GM18508 (cell line): ENCODE data around the gene C4orf17.

ENCODE experiments used
- ATAC-seq: cut with Tn5 transposase; IDR thresholded peaks from one replicate; pipeline ENCODE4 v1.9.1; 2021; ENCODE audit warnings: moderate number of reproducible peaks; ENCODE audit not compliant: insufficient read depth, unreplicated experiment

C4orf17 gene

DNA sequence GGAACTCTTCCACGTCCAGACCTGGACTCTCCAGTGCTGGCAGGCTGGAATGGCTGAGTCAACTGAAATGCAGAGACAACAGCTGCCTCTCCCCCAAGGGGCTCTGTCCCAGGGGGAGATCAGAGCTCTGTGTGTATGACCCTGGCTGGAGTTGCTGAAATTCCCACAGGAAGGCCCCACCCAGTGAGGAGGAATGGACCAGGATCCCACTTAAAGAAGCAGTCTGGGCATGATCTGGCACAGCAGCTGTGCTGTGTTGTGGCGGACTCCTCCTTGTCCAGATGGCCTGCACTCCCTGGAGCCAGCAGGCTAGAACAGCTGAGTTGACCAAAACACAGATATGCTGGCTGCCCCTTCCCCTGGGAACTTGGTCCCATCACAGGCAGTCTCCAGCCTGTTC, 25.4 kb downstream of the C4orf17 start:
- no peak for ATAC-seq

DNA sequence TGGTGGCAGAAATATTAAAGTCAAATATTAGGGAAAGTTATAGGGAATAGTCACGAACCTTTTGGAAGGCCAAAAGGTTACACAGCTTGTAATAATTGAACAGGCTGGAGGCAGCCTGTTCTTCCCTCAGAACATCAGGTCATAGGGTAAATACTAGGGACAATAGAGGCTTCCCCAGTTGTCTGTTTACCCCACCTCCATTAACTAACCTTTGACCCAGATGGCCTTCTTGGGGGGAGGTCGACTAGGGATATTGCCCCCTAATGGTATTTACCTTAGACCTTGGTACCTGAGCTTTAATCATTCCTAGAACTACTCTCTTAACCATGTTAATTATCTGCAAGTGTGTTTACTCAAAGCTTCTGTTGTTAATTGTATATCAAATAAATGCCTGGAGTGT, 26.0 kb downstream of the C4orf17 start:
- ATAC-seq, result no peak

DNA sequence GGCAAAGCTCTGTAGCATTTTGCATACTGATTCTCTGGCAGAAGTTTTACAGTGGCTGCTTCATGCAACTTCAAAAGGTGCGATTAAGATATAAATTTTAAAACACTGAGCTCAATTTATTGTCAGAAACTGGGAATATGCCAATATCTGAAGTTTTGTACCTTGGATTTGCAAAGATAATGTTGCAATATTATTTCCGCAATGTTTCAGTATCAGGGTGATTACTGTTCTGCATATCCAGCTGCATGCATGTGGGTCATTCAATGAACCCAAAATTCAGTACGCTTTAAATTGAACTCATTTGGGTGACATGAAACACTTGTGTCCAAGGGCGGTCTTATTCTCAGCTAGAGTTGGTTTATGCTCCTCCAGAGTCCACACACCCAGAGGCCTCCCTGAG, 26.9 kb downstream of the C4orf17 start:
- no peak for ATAC-seq

DNA sequence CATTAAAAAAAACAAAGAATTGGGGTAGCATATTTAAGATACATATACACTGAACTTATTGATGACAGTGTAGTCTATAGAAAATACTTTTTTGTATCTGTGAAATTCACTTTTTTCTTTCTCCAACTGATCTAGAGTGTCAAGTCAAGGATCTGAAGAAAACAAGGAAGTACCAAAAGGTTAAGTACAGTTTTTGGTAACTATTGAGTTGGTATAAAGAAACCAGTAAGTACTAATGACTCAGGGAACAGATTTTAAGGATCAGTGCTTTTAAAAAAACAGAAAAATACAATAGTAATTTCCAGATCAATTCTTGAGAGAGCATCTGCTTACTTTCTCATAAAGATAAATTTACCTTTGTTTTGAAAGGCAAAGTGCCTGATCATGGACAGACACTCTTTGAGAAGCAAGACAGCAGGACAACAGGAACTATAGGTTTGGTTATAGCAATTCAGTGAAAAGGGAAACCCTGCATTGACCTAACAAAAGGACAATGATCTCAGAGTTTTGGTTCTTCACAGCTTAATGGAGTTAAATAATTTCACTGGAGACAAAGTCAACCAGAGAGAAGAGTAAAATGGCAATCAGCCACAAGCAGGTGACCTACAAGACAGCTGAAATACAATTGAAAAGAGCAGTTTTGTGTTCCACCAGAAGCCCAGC, 29.6 kb downstream of the C4orf17 start:
- no peak for ATAC-seq

DNA sequence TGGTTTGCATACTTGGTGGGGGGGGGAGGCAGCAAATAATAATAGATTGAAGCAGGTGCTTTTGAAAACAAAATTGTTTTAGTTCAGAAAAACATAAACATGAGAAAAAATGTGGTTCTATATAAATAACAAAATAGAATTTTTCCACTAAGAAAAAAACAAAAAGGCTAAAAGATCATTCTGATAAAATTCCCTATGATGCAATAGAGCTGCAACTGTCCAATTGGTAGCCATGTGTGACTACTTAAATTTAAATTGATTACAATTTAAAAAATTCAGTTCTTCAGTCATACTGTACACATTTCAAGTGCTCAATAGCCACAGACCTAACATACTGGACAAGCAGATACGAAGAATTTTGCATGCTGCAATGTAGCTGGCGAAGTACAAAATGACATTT, 42.1 kb downstream of the C4orf17 start:
- ATAC-seq, result no peak

DNA sequence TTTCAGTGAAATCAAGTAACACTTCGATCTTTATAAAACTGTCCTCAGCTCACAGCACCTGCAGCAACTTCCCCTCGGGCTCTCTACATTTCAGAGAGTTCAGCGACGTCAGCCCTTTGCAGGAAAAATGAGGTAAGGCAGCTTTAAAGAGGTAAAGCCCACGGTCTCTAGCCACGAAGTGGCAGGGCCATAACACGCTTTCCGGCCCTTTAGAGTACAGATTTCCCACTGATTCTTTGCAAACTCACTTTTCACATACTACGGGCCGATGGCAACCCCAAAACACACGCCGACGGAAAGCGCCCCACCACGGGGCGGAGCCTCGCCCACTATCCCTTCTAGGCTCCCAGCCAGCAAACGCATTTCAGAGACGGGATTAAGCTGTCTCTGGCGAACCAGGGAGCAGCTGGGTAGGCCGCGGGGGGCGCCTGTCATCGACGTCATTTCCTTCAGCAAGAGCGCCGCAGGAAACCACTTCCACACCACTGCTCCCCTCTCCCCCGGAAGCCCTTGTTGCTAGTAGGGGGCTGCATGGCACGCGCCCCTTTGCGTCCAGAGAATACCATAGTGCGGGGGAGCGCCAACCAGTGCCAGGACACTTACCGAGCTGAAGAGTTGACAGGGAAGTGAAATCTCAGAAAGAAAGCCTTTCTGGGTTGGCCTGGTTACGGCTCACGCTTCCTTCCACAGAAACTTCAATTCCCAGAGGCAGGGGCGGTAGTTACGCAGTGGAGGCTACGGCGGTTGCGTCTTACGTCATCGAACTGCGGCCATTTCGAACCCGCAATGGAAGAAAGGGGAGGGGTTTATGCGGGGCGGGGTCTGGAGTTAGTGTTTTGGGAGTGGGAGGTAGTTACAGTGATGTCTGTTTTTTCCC, 52.7 kb downstream of the C4orf17 start, which contains the start of gene TRMT10A:
Gene TRMT10A (minus strand): TSS at position 730 of the 877 bp plus-strand sequence. CDS start 4,701 bp downstream, outside the sequence.
- peak; percentile 83 for ATAC-seq

DNA sequence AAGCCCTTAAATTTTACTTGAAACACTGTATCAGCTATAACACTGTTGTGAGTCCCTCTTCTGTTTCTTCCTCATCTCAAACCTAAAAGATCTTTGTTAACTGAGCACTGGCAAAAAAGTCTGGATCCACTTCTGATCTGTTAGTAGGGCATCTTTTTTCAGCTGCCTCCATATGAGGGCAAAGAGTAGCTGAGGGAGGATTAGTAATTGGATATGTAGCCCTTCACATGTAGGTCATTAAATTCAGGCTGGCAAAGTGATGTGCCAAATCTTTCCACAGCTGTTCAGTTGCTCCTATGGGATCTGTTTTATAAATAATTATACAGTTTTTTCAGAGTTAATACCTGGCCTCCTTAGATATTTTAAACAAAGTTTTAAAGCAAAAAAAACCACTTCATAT, 54.1 kb downstream of the C4orf17 start:
- no peak for ATAC-seq

DNA sequence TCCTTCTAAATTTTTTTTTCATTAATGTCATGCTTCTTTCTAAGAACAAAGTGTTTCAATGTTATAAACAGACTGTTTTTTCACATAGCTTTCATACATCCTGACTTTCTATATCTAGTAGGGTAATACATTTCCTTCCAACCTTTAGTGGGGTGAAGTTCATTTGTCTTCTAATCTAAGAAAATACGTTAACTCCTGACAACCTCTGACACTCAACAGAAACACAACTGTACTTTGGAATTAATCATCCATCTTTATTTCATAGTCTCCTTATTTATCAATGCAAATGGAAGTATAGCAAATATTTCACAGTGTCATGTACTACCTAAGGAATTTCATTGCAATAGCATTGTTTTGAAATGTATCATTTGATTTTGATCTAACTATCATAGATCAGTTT, 61.1 kb downstream of the C4orf17 start:
- ATAC-seq, result no peak

DNA sequence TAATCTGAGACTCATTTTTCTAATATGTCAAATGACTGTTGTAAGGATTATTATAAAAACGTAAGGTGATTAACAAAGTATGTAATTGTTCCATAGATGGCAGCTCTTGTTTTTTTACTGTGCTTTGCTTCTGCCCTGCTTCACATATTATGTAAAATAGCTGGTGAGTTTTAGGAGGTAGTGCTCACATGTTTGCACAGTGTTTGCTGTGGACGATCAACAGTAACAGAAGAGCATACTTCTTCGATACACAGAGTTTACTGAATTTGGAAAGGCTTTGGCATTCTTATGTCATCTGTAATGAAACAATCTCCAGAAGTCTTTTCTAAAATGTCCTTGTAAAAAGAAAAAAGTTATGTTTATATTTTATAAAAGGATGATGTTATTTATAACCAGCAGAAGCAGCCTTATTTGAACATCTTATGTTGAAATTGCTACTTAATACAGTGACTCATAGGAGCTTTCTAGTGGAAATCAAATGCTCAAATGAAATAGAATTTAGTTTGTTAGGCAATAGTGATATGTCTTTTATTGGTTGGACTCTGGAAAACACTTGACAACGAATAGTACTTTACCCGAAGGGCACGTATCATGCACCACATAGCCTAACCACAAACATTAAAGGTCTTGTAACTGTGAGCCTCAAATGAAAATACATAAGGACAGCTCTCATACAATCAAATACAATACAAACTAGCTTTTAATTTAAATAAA, 61.9 kb downstream of the C4orf17 start:
- ATAC-seq, result no peak

DNA sequence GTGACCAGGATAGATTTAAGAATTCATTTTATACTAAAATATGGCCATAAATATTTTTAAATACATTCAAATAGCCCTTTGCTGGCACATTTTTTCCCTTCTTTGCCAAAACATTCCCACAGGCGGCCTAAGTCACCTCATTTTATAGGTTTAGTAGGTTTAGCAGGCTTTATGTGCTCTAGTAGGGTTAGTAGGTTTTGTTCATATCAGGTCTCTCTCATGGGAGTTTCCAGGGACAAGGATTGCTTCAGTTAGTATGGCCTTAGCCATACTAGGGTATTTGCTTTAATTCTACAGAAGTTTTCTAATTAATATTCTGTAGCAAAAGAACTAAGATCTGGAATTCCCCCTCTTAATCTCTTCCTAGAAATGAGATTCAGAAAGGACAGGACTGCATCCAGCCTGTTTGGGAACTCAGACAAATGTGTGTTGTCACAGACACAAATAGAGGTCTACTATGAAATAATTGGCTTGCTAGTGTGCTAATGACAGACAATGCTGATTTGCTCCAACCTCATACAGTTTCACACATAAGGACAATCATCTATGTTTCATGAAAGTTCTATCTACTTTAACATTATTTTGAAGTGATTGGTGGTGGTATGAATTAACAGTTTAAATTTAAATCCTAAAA, 63.0 kb downstream of the C4orf17 start:
- ATAC-seq, result no peak

DNA sequence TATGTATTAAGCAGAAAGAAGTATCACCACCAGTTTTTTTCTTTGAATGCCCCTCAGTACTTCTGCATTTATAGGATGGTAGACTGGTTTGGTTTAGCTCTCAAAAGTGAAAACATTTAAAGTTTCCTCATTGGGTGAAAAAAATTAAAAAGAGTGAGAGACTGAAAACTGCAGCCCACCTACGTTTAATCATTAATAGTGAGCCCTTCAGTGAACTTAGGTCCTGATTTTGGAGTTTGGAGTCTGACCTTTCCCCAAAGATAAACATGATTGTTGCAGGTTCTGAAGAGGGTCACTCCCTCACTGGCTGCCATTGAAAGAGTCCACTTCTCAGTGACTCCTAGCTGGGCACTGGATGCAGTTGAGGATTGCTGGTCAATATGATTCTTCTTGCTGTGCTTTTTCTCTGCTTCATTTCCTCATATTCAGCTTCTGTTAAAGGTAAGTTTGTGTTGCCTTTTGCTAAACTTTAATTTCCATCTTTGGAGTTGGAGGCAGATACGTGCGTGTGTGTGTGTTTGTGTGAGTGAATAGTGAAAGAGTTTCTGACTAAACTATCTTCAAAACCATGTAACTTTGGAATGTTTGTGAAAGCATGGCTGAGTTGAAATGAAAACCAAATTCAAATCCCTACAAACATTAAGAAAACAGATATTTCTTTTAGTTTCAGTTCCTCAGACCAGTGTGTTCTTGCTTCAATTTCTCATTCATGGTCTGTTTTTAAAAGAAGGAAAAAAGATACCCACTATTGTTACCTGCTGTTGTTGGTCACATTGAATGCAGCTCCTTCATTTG, 63.9 kb downstream of the C4orf17 start, which contains the start of gene MTTP:
Gene MTTP (plus strand): TSS at position 295 of the 795 bp plus-strand sequence. CDS start 86 bp downstream, at position 381.
- ATAC-seq, result peak; percentile 60

DNA sequence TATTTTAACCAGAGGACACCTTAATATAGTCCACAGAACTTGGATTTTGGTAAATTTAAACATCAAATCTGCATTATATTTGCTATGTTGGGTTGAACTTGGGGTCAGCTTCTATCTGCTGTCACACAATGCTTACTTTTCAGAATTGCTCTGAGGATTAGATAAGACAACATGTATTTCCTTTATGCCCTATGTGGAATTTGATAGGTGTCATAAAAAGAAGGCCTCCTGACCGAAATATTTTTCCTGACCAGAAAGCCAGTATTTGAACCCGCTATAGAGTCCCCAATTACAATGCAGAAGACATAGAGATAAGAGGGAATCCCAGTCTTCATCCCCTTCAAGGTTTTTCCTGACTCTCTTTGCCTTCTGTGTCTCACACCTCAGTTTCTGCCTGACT, 67.9 kb downstream of the C4orf17 start:
- ATAC-seq, result no peak

DNA sequence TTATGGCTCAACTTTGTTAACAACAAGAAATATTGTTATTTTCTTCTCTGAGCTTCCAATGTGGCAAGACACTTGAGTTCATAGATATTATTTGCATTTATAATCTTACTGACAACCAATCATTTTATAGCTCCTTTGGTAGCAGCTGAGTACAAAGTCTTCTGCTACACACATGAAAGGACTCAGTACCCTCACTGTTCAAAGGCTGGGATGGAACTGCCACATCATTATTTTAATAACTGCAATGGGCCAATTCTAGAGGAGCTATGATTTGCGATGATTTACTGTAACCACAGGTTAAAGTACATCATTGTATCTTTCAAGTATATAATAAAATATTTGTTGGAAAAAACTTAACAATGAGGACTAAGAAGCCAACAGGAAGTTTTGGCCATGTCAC, 74.7 kb downstream of the C4orf17 start:
- no peak for ATAC-seq

DNA sequence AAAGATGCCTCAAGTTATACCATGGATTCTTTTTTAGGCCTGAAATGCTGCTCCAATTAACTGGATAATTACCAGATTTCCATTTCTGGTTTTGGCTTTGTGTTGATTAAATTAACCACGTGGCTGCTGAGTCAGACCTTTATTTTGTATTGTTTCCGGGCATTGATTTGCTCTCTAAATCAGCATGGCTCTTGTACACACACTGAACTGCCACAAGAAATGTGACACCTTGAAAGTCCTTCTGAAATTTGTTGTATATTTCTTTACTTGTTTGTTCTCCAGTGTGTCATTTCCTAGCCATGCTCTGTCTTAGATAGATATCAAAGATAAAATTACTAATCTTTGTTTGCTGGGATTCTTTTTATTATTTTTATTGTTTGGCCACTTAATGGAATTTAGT, 75.5 kb downstream of the C4orf17 start:
- no peak for ATAC-seq

DNA sequence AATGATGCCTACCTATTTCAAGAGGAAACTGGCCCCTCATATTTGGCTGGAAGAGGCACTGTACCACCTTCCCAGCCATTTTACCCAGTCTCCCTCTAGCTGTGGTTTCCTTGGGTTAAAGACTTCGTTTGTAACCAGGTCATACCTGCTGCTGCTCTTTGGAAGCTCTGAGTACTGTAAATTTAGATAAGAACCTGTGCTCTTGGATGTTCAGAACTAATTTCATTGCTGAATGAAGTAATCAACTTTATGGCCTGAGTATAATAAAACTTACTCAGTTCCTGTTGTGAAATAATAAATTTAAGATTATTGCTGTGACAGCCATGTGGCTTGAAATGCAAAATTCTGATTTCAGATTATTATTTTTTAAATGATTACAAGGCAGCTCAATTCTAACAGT, 76.0 kb downstream of the C4orf17 start:
- ATAC-seq, result no peak

DNA sequence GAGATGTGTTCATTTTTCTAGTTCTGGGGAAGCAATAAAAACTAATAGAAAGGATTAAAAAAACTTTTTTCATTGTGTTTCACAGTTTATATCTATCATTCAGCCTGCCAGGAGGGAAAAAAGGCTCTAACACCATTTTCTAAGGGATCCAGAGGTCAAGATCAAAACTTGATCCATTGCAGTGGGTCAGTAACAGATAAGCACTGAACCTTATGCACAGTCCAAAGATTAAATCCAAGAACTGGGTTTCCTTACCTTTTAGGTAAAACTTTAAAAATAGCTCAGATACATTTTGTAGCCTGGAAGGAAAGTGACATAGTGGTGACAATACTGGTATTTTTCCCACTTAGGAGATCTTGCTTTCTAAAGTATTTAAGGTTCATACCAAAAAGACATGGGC, 76.5 kb downstream of the C4orf17 start:
- ATAC-seq, result no peak

DNA sequence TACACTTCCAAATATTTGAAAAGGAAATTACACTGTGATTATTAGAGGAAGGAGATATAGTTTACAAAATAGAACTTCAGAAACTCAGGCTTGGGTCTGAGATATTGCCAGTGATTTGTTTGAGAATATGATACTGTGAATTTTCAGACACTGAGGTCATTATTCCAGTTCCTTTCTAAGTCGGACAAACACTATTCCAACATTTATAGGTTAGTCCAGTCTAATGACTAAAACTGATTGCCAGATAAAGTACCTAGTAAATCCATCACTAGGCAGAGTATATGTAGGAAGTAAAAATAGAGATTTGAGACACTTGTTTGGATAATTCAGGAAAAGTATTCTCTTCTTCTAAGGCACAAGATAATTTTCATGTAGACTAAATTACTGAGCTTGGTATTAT, 77.0 kb downstream of the C4orf17 start:
- ATAC-seq, result no peak

DNA sequence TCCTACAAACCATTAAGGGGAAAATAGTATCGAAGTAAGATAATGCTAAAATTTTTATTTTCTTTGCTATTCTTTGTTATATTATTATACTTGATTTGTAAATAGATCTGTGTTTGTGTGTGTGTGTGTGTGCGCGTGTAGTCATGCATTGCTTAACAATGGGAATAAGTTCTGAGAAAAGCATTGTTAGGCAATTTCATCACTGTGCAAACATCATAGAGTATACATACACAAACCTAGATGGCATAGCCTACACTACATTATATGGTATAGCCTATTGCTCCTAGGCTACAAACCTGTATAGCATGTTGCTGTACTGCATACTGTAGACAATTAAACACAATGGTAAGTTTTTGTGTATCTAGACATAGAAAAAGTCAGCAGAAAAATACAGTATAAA, 80.9 kb downstream of the C4orf17 start:
- ATAC-seq, result no peak
